Activated CD8-positive, alpha-beta memory T cell treated with anti-CD3 and anti-CD28 coated beads, Interleukin-2, amount 50 U/mL, for 24 hours (primary cell): ENCODE results near the gene STEAP4.
"Not testable (repeated sequence)": the region's sequence is repeated elsewhere in the genome, so short reads cannot be mapped to it uniquely, and the experiment has no call there.

Source experiments
- DNase-seq: peaks from one replicate; pipeline ENCODE4 v3.0.0-alpha.2; 2020; ENCODE audit errors: extremely low read depth

The STEAP4 gene

DNA sequence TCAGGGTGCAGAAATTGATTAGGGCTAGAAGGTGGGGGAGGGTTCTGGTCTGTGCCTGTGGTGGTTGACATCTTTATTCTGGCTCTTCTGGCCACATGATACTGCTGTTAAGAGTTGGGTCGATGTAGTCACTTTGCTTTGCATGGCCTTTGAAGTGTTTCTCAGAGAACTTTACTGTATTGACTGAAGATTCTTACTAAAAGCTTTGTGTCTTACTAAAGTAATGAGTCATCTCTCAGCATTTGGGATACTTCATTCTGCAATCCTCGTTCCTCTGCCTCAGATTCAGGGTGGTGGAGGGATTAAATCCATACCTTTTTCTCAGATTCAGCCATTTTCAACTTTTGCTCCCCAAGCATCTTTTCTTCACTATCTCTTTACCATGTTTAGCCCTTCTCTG lies 38.6 kb downstream of the STEAP4 start:
- no peak for DNase-seq

DNA sequence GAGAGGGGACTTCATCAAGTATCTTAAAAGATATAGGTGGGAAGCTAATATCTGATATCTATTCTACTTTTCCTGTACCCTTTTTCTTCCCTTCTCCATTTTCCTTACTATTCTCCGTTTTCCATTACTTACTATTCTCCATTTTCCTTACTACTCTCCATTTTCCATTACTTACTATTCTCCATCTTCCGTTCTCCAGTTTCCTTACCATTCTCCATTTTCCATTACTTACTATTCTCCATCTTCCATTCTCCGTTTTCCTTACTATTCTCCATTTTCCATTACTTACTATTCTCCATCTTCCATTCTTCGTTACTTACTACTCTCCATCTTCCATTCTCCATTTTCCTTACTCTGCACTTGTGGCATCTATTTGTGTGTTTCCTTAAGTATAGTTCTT lies 39.3 kb downstream of the STEAP4 start:
- DNase-seq, result no peak

DNA sequence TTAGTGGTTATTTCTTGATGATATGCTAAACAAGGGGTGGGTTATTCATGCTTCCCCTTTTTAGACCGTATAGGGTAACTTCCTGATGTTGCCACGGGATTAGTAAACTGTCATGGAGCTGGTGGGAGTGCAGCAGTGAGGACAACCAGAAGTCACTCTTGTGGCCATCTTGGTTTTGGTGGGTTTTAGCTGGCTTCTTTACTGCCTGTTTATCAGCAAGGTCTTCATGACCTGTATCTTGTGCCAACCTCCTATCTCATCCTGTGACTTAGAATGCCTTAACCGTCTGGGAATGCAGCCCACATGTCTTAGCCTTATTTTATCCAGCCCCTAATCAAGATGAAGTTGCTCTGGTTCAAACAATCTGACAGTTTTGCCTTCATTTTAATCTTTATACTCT lies 41.7 kb downstream of the STEAP4 start:
- not testable (repeated sequence) for DNase-seq

DNA sequence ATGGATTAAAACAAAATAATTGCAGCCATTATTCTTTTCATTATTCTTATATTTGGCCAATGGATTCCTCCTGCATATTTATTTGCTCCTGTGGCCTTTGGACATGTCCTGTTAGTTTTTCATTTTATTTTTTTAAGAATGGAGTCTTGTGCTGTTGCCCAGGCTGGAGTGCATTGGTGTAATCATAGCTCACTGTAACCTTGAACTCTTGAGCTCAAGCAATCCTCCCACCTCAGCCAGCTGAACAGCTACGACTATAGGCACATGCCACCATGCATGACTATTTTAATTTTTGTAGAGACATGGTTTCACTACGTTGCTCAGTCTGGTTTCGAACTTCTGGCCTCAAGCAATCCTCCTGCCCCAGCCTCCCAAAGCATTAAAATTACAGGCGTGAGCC lies 44.1 kb downstream of the STEAP4 start:
- DNase-seq, result no peak

DNA sequence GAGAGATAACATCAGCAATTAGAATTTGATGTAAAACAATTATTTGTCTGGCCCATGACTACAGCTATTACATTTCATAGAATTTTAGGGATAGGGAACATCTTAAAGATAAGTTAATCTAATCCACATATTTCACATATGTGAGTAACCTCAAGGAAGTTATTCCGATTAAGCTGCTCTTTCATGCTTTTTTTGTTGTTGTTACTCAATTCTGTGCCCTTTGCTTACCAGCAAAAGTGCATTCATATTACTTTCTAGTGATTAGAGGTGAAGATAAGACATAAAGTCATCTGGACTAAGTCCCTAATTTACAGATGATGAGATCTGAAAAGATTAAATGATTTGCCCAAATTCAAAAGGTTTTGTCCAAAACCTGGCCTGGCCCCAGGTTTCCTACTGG lies 46.0 kb downstream of the STEAP4 start:
- no peak for DNase-seq

DNA sequence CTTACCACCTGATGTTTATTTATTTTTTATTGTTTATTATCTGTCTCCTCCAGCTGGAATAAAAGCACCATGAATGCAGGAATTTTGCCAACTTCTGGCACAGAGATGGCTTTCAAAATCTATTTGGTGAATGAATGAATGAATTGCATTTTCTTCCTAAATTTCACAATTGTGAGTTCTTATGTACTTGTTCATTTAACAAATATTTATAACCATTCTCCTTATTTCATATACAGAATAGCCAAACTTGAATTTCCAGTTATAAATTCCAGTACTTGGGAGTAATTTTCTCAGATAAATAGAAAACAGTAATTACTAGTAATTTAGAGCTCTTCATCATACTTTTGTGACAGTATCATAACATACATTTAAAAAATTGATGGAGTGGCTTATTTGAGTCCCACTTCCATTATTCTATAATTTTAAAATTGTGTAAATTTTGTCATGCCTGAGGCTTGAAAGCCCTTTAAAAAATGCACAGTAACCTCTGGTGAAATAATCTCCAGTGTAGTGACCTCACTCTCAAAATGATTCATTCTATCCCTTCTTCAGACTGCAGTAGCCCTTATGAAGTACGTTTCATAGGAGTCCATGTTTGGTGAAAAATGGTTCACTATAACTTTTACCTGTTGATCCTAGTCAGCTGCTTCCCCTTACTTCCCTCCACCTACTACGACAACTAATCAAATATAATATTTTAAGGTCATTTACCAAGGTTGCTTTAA lies 46.9 kb downstream of the STEAP4 start:
- DNase-seq, result no peak

DNA sequence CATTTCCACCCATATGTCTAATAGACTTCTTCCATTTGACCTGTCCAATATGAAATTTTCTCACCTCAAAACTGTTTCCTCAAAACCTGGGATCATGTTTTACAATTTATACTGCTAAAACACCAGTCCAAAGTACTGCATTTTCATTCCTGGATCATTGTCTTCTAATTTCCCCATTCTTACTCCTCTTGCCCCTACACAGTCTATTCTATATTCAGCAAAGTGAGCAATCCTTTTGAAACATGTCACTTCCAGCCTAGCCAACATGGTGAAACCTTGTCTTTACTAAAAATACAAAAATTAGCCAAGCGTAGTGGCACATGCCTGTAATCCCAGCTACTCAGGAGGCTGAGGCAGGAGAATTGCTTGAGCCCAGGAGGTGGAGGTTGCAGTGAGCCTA lies 48.4 kb downstream of the STEAP4 start:
- not testable (repeated sequence) for DNase-seq

DNA sequence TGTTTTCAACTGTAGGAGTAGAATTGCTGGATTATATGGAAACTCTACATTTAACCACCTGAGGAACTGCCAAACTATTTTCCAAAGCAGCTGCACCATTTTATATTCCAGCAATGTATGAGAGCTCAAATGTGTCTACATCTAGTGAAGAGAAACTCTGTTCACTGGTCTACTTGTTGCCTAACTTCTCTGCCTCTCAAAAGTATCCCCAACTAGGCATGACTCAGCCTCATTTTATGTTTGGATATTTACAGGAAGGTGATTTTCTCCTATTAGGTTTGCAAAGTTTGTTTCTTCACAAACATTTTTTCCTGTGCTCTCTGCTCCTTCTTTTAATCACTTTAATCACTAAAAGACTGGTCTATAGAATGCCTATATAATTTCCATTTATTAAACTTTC lies 49.8 kb downstream of the STEAP4 start:
- no peak for DNase-seq

DNA sequence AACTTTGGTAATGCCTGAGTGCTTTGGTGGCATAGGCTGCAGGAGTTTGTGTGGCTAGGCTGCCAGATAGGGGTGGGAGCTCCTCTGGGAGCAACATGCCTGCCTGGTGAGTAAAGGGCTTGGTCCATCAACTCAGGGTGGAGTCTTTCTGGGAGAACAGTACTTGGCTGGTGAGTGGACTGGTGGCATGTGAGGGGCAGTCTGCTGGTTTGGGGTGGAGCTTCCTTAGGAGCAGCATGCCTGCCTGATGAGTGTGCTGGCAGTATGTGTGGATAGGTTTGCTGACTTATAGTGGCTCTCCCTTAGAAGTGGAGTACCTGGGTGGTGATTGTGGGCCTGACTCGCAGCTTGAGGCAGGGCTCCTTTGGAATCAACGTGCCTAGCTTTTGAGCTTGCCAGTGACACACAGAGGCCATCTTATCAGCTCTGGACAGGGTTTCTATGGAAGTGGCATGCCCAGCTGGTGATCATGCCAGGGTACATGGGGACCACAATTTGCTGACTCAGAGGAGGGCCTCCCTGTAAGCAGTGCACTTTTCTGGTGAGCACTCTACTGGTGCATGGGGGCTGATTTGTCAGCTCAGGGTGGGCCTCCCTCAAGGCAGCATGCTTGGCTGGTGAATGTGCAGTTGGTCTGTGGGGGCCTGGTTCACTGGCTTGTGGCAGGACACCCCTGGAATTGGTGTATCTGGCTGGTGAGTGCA lies 51.8 kb downstream of the STEAP4 start:
- DNase-seq, result no peak

GRCh38 chr7:88253640-88254039 lies 53.1 kb downstream of the STEAP4 start:
- no peak for DNase-seq

DNA sequence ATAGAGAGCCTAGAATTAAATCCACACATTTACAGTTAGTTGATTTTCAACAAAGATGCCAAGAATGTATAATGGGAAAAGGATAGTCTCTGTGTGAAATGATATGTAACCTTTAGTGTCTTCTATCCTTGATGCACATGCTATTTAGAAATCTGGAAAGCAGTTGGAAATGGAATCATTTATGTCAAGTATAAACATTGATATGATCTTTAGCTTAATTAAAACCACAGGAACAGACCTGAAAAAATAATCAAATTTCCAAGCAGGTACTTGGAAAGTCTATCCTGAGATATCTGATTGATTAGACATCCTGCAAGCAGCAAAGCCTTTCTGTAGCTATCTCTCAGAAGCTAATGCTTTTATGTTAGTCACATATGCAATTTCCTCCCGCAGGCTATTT lies 62.4 kb downstream of the STEAP4 start:
- DNase-seq, result no peak

- DNase-seq, result no peak
Observed at GRCh38 chr7:88243345-88243909, 63.3 kb downstream of the STEAP4 start.

DNA sequence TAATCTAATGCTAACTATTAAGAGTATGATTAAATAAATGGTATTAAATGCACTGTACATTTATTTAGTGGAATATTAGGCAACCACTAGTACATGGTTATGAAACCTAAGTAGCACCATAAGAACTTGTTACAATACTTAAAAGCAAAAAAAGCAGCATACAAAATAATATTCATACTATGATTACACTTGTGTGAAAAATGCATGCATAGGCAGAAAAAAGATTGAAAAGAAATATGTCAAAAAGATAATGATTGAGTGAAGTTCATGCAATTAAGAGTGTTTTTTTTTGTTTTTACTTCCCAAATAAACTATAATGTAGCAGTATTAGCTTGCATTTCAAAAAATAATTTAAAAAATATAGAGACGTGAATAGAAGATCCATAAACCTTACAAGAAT lies 66.8 kb downstream of the STEAP4 start:
- DNase-seq, result no peak

- DNase-seq, result no peak
Observed at GRCh38 chr7:88233828-88234227, 72.9 kb downstream of the STEAP4 start.

DNA sequence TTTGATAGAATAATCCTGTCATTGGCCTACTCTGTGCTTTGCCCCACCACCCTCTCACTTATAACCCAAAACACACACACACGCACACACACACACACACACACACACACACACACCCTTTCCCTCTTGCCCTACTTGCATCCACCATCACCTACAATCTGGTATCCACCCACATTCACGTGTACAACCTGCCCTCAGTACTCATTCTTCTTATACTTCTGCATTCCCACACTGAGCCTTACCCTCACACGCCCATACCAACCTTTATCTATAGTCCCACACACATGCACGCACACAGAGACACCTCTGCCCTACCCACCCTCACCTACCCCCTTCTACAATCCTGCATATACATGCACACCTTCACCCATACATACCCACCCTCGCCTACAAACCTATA lies 76.0 kb downstream of the STEAP4 start:
- no peak for DNase-seq

DNA sequence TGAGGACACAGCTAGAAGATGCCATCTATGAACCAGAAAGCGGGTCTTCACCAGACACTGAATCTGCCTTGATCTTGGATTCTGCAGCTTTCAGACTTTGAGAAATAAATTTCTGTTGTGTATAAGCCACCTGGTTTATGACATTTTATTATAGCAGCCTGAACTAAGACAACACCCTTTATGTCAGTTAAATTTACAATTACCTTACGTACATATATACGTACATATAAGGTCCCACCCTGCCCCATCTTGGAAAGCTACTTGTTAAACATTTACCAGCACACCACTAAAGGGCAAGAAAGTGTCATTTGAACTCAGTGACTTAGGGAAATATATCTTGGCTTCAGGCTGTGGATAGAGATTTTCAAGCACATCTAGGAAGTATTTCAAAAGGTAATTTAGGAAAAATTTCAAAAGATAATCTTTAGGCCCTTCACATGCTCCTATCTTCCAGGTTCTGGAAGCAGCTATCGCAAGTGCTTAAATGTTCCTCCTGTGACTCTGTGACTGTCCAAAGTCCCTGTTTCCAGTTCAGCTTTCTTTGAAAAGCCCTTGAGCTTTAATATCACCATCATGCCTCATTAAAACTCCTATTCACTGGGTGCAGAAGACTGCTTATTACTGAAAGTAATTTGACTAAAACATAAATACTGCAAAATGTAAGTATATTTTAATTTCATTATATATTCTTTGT lies 77.2 kb downstream of the STEAP4 start:
- DNase-seq, result no peak

- no peak for DNase-seq
Observed at GRCh38 chr7:88226886-88227516, 79.7 kb downstream of the STEAP4 start.

GRCh38 chr7:88226201-88226600 lies 80.5 kb downstream of the STEAP4 start:
- DNase-seq, result no peak

GRCh38 chr7:88224601-88225275 lies 82.0 kb downstream of the STEAP4 start:
- no peak for DNase-seq

- no peak for DNase-seq
Observed at GRCh38 chr7:88223265-88223664, 83.4 kb downstream of the STEAP4 start.
